GM13977 (cell line): Measurements from ENCODE around the gene DOLPP1.

Experiments used
- DNase-seq: peaks from one replicate; pipeline ENCODE4 v3.0.0; 2012; ENCODE audit warnings: low spot score
- in situ Hi-C: fragments of 300-500 bp; cut with MboI; formaldehyde crosslinking; loops from one replicate; pipeline ENCODE4 v1.12.0; 2022; ENCODE audit warnings: low sequenced_read_pairs, low pct_unique_long_range_greater_than_20kb, mixed read lengths, inconsistent platforms; ENCODE audit not compliant: unreplicated experiment
- TF ChIP-seq, protein P1 (sequence below): IDR thresholded peaks from 2 replicates; pipeline ENCODE4 v1.5.1; 2012; ENCODE audit warnings: mild to moderate bottlenecking, control low read depth; ENCODE audit not compliant: insufficient read depth; ENCODE audit errors: extremely low read depth, missing control alignments

Gene DOLPP1

DNA sequence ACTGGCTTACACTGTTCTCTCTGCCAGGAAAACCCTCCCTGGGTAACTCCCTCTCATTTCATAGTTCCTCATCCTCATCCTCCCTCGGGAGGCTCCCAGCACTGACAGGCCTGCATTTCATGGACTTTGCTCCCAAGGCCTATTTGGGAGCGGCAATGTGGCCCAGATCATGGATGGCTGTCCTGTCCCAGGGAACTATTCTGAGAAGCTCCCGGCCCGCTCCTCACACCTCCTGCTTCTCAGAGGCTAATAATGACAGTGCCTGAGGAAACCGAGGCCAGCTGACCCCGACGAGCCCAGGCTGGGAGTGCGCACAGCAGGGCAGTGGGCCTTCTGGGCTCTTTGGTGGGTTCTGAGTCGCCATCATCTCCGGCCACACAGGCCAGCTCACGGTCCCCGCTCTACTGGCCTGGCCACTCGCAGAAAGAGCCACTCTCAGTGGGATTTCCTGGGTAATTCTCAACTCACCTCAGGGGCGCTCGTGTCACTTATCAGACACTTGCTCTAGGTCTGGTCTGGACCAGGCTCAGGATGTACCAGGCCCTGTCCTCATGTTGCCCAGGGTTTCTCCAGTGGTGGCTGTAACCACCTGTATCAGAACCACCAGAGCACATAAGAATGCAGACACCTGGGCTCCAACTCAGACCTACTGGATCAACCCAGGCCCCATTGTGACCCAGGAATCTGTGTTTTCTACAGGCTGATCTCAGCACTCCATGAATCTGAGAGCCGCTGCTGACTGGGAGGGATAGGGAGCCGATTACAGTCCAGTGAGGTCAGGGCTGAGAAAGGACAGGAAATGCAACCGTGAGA lies 2.0 kb upstream of the DOLPP1 start:
- TF ChIP-seq, protein P1, sequence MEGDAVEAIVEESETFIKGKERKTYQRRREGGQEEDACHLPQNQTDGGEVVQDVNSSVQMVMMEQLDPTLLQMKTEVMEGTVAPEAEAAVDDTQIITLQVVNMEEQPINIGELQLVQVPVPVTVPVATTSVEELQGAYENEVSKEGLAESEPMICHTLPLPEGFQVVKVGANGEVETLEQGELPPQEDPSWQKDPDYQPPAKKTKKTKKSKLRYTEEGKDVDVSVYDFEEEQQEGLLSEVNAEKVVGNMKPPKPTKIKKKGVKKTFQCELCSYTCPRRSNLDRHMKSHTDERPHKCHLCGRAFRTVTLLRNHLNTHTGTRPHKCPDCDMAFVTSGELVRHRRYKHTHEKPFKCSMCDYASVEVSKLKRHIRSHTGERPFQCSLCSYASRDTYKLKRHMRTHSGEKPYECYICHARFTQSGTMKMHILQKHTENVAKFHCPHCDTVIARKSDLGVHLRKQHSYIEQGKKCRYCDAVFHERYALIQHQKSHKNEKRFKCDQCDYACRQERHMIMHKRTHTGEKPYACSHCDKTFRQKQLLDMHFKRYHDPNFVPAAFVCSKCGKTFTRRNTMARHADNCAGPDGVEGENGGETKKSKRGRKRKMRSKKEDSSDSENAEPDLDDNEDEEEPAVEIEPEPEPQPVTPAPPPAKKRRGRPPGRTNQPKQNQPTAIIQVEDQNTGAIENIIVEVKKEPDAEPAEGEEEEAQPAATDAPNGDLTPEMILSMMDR, result no peak
- no peak for DNase-seq
- in situ Hi-C loops, result no loop called here

GRCh38 chr9:129079829-129080228 lies 1.1 kb upstream of the DOLPP1 start:
- no peak for DNase-seq
- TF ChIP-seq, protein P1, result no peak
- in situ Hi-C loops, result no loop called here

GRCh38 chr9:129080298-129080600 lies 662 bp upstream of the DOLPP1 start:
- in situ Hi-C loops, result no loop called here
- no peak for DNase-seq
- TF ChIP-seq, protein P1, result no peak

- TF ChIP-seq, protein P1, result no peak
- in situ Hi-C loops, result no loop called here
- DNase-seq, result peak; percentile 97
Observed at GRCh38 chr9:129081388-129081904, 535 bp downstream of the DOLPP1 start.

GRCh38 chr9:129084087-129084486 lies 3.2 kb downstream of the DOLPP1 start:
- in situ Hi-C loops, result no loop called here

GRCh38 chr9:129089246-129089645 lies 8.3 kb downstream of the DOLPP1 start:
- in situ Hi-C loops, result no loop called here
- no peak for DNase-seq
- TF ChIP-seq, protein P1, result no peak

More at GRCh38 chr9:129084087-129084486, 3.2 kb downstream of the DOLPP1 start:
- TF ChIP-seq, protein P1, result no peak
- DNase-seq, result no peak
